ENCODE data around the gene EIF5.

DNA sequence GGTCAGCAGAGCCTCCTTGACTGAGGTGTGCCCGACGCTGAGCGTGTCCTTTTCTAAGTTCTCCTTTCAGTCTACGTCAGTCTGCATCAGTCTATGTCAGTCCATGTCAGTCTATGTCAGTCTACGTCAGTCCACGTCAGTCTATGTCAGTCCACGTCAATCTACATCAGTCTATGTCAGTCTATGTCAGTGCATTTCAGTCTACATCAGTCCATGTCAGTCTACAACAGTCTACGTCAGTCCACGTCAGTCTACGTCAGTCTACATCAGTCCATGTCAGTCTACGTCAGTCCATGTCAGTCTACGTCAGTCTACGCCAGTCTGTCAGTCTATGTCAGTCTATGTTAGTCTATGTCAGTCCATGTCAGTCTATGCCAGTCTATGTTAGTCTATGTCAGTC, 15.9 kb downstream of the EIF5 start:
- TF ChIP-seq, protein P1, sequence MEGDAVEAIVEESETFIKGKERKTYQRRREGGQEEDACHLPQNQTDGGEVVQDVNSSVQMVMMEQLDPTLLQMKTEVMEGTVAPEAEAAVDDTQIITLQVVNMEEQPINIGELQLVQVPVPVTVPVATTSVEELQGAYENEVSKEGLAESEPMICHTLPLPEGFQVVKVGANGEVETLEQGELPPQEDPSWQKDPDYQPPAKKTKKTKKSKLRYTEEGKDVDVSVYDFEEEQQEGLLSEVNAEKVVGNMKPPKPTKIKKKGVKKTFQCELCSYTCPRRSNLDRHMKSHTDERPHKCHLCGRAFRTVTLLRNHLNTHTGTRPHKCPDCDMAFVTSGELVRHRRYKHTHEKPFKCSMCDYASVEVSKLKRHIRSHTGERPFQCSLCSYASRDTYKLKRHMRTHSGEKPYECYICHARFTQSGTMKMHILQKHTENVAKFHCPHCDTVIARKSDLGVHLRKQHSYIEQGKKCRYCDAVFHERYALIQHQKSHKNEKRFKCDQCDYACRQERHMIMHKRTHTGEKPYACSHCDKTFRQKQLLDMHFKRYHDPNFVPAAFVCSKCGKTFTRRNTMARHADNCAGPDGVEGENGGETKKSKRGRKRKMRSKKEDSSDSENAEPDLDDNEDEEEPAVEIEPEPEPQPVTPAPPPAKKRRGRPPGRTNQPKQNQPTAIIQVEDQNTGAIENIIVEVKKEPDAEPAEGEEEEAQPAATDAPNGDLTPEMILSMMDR (conservative IDR thresholded peaks at IDR 0.05), result no peak
- no peak for TF ChIP-seq ZFX (IDR thresholded peaks at IDR 0.05)

Measured in C4-2B (cell line).